Fibroblast of skin of abdomen (primary cell): ENCODE results near the gene PRPS1.
A peak's percentile ranks its signal among the peaks of the same experiment; 100 is the strongest.
"Not testable (repeated sequence)": the region's sequence is repeated elsewhere in the genome, so short reads cannot be mapped to it uniquely, and the experiment has no call there.

ENCODE experiments used
- DNase-seq: peaks from one replicate; pipeline ENCODE4 v3.0.0-alpha.2; 2013

PRPS1 gene

DNA sequence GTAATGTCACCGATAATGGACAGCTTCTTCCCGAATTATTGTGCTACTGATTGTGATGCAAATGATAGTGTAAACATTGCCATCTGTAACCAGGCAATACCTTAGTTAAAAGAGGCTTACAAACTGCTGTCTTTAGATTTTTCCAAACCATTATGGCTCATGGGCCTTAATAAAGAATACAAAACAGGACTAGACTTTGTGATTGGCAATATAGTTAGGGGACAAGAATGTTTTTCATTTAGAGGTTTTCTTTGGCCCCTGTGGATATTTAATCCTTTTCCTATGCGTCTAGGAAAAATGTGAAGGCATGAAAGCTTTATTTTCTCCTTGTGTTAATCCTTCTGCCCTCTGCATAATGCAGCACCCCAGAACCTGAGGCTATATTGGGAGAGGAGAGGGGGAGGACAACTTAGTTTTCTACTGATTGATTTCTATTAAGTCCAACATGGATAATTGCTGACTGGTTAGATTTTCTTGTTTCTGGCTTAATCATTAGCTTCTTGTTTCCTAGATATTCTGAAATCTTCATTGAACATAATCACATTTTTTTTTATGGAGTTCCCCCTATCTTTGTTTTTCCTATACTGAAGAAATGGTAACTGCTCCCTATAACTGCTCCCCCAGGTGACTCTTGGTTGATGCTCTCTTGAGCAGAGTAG lies 1.9 kb downstream of the PRPS1 start:
- DNase-seq: no peak

DNA sequence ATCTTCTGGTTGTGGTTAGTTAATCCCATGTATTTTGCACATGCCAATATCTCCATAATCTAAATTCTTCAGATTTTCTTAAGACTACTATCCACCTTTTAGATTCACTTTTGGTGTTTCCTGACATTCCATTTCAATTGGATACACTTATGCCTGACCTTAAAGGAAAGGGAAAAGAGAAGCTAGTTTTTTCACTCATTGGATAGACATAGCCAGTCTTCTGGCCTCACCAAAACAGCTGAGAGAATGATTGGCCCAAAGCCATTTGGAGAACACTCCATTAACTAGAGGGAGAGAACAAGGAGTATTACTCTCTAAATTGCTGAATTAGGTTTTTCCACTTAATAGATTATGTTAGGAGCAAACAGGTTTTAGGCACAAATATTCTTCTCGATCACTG lies 4.0 kb downstream of the PRPS1 start:
- peak; percentile 65 for DNase-seq

DNA sequence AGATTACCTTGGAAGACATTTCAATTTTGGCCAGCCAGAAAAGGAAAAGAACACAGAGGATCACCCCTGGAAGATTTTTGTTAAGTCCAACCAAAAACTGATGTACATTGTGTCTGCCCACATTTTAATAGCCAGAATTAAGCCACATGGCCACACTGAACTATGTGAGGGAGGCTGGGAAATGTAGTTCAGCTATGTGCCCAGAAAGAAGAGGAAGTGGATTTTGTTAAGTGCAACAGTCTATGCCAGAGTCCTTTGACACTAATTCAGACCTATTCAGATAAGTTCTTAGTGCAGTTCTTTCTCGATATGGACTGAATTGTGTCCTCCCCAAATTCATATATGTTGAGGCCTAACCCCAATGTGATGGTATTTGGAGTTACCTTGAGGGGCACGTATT lies 18.4 kb downstream of the PRPS1 start:
- DNase-seq: no peak

DNA sequence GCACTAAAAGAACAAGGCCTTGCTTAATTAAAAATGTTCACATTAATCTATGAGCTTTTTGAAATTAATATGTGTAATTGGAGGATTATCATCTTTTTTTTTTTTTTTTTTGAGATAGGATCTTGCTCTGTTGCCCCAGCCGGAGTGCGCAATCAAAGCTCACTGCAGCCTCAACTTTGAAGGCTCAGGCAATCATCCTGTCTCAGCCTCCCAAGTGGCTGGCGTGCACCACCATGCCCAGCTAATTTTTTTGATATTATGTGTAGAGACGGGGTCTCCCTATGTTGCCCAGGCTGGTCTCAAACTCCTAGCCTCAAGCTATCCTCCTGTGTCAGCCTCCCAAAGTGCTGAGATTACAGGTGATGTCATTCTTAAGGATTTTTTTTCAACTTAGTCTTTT lies 20.0 kb downstream of the PRPS1 start:
- no peak for DNase-seq

DNA sequence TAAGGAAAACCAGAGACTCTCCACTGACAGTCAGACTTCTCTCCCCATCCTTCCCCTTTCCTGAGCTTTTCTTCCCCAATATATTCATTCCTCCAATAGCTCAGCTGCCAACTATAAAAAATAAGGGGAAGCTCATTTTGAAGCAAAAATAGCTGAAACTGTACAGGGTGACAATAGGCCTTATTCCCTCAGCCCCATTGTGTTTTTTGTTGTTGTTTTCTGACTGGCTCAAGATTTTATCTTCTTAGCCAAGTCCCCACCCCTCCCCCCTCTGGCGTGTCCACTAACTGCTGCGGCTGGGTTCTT lies 26.2 kb downstream of the PRPS1 start:
- DNase-seq: no peak

DNA sequence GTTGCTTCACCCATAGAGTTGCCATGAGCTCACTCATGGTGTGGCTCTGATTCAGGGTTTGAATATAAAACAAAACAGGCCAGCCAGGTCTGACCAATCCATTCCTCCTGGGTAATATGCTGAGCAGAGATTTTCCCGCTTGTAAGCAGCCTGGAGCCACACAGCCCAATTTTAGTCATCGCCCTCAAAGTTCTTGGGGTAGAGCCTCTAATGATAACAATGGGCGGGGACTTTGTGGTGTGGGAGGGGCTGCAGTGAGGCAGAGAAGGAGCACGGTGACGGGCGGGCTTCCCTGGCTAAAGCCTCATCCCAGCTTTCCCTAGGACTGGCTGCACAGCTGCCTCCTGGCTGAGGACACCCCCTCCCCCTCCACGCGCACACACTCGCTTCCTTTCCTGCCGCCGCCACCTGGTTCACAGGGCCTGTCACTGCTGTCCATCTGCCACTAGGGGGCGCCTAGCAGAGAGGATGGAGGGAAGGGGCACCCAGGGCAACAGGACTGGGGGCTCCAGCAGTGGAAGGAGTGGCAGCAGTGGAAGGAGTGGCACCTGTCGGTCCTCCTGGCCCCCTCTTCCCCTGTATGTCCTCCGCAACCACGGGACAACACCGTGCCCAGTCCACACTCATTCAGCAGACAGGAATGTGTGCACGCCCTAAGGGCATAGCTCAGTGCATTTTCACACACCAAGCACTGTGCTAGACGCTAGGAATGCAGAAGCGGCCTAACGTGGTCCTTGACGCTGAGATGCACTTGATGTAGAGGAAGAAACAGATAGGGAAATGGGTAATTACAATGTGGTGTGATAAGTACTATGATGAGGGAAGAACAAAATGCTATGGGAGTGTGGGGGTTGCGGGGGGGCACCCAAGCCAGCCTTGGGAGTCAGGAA lies 26.8 kb downstream of the PRPS1 start:
- DNase-seq: peak; percentile 77

DNA sequence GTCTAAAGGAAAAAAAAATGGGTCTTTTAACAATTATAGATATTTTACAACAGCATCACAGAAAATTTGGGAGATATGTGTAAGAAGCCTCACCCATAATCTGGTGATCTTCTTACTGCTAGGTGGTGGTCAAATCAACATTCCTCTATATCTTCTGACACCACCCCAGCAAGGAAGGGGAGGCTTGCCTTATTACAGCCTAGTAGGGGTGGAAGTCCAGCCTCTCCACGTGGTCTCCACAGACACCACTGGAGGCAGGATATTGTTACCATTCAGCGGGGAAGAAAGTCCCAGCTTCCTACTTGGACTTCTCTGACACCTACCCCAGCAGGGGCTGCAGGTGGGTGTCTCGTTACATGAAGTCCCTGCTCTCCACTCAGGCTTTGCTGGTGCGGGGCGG lies 28.7 kb downstream of the PRPS1 start:
- DNase-seq: no peak

DNA sequence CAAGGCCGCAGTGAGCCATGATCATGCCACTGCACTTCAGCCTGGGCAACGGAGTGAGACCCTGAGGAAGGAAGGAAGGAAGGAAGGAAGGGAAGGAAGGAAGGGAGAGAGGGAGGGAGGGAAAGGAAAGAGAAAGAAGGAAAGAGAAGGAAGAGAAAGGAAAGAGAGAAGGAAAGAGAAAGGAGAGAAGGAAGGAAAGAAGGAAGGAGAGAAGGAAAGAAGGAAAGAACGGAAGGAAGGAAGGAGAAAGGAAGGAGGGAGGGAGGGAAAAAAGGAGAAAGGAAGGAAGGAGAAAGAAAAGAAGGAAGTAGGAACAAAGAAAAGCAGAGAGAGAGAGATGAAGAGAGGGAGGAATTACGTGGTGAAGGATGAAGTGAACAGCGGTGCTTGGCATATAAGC lies 30.4 kb downstream of the PRPS1 start:
- no peak for DNase-seq

DNA sequence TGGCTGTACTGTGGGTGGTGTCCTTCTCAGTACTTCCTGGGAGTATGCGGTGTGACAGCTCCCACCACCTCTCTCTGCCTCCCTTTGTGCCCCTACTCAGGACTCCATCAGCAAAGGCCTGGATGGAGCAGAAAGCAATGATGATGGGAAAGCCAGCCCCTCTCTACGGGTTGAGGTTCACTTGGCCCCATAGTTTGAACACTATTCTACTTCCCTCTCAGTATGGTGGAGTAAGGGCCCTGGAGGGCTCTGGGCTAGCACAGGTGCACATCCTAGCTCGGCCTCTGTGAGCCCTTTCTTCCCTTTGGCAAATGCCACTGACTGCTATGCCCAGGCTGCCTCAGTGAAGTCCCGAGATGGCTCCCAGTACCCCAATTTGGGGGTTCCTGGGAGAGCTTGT lies 31.0 kb downstream of the PRPS1 start:
- no peak for DNase-seq

DNA sequence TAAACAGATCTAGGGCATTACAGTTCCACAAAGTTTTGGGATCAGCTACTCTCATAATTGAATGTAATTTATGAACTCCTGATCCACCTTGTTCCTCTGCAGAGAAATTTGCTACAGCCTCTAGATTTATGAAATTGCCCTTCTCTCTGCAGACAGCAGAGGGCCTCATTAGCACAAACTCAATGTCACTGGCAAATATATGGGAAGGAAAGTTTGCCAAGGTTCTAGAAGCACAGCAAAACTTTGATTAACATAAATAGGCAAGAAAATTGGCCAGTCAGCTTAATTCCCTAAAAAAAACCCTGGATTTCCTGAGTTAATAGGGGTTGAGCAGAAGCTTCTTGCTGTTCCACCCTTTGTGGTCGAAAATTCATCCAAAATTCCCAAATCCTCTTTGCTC lies 31.5 kb downstream of the PRPS1 start:
- DNase-seq: peak; percentile 39

DNA sequence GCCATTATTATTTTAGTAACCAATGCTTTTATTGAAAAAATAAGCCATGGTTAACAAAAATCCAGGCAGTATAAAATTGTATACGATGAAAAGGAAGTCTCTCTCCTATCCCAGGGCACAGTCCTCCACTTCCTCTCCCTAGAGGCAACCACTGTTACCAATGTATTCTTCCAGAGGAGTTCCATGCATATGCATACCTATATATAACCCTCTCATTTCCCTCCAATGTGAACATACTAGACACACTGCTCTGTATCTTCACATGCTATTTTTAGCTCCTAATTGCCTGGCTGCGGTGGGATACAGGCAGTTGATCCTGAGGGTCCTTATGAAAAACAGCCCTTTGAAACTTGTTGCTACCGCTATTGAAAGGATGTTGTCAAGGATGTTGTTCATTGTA lies 33.8 kb downstream of the PRPS1 start:
- no peak for DNase-seq

DNA sequence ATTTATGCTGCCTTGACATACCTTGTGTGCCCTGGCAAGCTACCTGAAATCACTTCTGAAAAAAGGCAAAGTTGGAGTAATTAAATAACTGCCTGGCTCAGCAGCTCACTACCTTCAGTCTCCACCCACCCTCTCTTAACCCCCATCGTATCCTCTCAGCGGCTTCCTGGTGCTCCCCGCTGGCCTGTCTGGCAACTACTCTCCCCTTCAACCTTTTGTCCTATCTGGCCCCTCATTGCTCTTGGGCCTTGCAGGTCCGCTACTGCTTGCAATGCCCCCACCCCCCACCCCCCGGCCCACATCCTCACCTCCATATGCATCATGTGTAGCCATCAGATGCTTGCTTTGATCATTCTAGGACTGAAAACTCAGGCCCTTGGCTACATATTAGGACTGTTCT lies 34.5 kb downstream of the PRPS1 start:
- no peak for DNase-seq

DNA sequence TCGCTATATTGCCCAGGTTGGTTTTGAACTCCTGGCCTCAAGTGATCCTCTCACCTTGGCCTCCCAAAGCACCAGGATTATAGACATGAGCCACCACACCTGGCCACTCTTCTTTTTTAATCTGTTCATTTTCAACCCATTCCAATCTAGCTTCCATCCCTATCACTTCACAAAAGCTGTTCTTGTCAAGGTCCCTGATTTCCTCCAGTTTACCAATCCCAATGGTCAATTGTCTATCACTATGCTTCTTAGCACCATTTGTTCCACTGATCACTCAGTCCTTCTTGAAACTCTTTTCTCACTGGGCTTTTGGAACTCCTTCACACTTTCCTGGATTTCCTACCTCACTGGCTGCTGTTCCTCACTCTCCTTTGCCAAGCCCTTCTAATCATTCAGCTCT lies 38.6 kb downstream of the PRPS1 start:
- no peak for DNase-seq

DNA sequence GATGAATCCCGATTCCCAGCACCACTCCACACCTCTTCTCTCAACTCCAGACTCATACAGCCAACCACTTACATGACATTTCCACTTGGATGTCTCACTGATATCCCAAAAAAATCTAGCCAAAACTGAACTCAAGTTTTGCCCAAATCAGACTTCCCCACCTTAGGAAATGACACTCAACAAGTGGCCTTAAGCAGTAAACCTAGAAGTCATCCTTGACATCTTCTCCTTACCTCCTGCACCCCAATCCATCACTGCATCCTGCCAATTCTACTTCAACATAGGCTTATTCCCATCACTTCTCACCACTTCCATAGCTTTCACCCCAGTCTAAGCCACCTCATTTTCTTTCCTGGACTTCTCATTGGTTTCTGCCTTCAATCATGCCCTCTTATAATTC lies 39.1 kb downstream of the PRPS1 start:
- DNase-seq: no peak

DNA sequence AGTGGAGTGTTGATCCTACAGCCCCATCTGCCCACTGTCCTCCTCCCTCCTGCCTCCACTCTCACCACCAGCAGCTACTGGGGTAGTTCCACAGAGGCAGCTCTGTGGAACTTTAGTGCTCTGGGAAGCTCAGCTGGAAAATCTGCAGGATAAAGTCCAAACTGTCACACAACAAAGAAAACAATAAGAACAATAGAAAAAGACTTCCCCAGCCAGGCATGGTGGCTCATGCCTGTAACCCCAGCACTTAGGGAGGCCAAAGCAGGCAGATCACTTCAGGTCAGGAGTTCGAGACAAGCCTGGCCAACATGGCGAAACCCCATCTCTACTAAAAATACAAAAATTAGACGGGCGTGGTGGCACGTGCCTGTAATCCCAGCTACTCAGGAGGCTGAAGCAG lies 40.4 kb downstream of the PRPS1 start:
- DNase-seq: not testable (repeated sequence)

DNA sequence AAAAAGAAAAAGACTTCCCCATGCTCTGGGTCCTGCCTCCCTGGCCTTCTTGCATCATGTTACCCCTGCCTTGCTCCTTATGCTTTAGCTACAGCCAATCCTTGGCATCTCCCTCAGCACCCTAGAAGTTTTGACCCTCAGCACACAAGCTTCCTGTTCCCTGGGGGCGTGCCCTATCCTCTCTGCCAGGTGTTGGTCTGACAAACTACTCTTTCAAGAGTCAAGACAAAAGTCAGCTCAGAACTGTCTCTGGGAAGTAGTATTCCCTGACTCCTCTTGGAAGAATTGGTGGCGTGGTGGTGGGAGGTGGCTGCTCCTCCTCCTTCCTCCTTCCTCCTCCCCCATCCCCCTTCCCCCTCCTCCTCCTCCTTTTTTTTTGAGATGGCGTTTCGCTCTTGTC lies 41.0 kb downstream of the PRPS1 start:
- DNase-seq: no peak

DNA sequence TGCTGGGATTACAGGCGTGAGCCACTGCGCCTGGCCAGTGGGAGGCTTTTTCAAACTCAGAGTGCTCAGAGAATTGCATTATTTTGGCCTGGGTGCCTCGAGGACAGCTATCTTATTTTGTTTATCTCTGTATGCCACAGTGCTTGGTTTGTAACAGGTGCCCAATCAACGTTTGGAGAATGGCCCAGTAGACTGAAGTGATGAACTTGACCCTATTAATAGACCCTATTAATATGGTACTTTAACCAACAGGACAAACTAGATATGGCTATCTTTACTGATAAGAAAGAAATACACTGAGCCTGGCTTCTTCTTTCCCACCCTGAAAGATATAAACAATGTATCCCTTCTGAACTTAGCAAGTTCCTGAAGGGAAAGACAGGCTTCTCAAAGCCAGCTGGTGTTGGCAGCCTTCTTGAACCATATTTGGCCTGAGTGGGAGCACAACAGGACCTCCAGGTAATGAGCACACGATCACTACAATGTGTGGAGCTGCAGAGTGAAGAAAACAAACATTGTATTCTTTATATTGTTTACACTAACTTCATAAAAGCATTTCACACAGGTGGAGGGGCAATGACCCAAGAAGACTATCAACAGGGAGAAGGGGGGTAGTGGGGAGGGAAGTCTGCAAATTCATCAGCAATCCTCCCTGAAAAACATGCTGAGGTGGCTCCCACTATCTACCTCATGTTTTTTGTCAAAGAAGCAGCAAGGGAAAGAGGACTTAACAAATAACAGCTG lies 41.7 kb downstream of the PRPS1 start:
- no peak for DNase-seq

DNA sequence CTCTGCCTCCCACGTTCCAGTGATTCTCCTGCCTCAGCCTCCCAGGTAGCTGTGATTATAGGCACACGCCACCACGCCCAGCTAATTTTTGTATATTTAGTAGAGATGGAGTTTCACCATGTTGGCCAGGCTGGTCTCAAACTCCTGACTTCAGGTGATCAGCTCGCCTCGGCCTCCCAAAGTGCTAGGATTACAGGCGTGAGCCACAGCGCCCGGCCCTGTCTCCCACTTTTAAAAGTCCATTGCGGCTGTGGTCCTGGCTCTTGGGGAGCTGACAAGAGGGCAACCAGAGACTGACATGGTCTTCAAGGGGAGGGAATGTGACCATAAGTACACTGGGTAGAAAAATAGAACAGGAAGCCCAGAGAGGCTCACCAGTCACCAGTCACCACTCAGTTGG lies 42.9 kb downstream of the PRPS1 start:
- not testable (repeated sequence) for DNase-seq

DNA sequence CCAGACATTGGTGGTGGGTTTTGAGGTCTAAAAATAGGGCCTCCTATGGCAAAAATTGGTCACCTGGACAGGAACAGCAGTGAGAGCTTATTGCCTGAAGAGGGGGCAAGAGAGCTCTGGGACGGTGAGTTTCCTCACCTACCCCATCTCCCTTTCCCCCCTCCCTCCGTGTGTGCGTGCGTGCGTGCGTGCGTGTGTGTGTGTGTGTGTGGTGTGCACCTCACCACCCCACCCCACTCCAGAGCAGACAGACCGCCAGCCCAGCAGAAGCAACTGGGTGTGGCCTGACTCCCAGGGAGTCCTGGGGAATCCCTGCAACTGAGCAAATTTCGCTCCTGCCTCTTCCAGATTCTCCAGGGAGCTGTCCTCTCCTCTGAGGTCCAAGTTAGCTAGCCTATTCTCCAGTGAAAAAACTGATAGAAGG lies 44.7 kb downstream of the PRPS1 start:
- DNase-seq: peak; percentile 66

DNA sequence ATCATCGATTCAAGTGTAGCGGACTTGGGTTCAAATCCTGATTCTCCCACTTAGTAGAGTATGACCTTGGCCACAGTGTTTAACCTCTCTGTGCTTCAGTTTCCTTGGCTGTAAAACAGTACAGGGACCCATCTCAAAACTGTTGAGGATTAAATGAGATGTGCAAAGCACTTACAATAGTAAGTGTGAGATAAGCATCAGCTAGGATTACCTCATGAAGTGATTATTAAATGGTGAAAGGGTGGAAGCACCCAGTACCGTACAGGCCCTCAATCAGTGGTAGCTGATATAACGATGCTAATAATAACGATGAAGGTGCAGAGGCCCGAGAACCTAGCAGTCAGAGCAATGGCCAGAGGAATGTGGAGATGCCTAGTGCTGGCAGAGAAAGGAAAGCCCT lies 45.1 kb downstream of the PRPS1 start:
- DNase-seq: no peak

DNA sequence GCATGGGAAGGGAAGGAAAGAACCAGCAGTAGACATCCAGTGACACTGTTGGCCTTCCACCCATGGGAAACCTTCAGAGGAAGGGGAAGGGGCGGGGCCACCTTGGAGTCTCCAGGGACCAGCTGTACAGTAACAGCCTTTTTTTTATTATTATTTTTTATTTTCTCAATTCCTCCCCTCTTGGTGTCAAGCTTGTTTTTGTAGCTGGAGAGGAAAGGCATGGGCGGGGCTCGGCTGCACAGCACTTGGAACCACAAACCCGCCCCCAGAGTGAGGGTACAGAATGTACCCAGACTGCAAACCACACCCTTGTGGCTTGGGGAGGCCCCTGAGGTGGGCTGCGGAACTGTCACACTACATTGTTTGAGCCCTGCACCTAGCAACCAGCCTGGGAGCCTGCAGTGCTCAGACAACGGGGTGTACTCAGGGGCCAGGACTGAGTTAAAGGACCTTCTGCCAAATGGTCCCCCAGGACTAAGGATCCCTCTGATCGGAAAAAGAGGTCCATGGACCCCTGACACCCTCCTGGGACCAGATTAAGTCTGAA lies 45.7 kb downstream of the PRPS1 start:
- no peak for DNase-seq

DNA sequence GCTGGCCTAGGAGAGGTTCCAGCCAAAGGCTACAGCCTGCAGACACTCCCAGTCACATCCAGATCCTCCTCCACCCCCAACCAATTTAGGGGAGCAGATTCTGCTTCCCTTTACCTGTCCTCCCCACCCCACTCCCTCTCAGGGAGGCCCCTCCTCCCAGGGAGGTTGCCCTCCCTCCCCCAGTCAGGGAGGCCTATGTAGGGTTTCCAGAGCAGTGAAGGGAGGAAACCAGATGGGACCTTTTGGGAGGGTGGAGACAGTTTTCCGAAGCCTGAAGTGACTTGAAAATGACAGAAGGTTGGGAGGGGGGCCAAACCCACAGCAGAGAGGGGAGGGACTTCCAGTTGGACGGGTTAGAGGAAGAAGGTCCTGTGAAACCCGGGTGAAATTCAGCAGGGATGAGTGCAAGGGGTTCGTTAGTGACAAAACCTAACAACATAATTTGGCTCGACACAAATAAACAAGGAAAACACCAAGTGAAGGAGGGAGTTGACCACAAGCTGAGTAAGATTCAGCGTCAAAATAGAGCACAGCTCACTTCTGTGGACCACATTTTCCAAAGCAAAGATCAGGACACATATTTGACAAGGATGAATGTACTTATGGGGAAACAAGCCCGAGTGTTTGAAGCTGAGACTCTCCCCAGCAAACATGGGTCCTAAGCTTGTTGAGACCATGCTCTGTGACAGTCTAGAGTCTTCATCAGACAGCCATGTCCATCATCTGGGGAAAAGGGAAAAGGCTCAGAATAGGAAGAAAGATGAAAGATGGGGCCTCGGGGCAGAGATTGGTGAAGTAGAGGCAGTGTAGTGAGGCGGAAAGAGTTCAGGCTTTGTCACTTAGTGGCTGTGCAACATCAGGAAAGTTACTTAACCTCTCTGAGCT lies 46.4 kb downstream of the PRPS1 start:
- DNase-seq: no peak

DNA sequence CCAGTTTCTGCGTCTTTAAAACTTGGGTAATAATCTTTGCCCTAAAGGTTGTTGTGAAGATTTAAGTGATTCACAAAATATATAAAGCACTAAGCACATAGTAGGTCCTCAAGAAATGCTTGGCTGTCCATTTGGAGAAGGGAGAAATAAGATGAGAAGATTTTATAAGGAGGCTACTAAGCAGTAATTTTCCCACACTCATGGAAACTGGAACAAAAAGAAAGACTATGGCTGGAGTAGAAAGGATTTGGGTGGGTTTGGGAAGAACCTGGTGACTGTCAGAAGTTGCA lies 47.0 kb downstream of the PRPS1 start:
- DNase-seq: no peak
